ENCODE results near the gene TPSB2.

The TPSB2 gene

DNA sequence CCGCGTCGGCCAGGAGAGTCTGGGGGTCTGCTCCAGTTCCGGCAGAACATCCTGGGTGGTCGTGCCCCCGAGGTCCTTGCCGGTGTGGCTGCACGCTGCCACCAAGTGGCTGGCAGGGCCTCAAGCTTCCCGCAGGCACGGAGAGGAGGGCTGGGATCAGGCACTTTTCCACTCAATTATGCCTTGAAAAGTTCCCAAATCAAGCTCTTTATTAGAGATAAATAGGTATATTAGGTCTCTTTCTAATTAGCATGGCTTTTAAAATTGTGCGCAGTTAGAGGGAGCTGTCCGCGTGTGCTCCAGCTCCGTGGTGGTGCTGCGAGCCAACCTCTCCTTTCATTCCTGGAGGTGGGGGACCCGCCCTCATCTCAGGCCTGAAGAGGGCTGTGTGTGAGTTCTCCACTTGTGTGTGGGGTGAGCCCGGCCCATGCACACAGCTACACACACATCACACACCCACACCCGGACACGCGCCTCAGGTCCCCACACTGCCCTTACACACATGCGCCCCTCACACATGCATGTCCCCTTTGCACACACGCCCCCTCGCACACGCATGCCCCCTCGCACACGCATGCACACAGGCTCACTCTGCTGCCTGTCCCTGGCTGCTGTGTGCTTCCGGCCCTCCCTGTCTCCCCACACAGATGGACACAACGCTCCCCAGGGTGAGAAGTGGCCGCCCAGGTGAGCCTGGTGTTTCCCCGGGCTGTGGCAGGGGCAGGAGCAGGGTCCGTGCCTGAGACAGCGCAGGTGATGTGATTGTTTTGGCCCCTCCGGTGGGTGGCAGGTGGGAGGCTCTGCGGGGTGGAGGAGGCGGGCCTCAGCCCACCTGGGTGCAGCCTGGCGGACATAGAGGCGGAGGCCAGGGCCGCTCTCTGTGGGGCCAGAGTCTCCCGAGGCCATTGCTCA lies 48.3 kb downstream of the TPSB2 start:
- TF ChIP-seq, protein P1, sequence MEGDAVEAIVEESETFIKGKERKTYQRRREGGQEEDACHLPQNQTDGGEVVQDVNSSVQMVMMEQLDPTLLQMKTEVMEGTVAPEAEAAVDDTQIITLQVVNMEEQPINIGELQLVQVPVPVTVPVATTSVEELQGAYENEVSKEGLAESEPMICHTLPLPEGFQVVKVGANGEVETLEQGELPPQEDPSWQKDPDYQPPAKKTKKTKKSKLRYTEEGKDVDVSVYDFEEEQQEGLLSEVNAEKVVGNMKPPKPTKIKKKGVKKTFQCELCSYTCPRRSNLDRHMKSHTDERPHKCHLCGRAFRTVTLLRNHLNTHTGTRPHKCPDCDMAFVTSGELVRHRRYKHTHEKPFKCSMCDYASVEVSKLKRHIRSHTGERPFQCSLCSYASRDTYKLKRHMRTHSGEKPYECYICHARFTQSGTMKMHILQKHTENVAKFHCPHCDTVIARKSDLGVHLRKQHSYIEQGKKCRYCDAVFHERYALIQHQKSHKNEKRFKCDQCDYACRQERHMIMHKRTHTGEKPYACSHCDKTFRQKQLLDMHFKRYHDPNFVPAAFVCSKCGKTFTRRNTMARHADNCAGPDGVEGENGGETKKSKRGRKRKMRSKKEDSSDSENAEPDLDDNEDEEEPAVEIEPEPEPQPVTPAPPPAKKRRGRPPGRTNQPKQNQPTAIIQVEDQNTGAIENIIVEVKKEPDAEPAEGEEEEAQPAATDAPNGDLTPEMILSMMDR (IDR thresholded peaks at IDR 0.05): 0 out of 2 replicates have a peak, but pooled peaks have one; percentile 8
- TF ChIP-seq ZFX (IDR thresholded peaks at IDR 0.05; ENCODE audit: borderline replicate concordance): no peak
- H3K27ac ChIP-seq: no peak overlapping the region

DNA sequence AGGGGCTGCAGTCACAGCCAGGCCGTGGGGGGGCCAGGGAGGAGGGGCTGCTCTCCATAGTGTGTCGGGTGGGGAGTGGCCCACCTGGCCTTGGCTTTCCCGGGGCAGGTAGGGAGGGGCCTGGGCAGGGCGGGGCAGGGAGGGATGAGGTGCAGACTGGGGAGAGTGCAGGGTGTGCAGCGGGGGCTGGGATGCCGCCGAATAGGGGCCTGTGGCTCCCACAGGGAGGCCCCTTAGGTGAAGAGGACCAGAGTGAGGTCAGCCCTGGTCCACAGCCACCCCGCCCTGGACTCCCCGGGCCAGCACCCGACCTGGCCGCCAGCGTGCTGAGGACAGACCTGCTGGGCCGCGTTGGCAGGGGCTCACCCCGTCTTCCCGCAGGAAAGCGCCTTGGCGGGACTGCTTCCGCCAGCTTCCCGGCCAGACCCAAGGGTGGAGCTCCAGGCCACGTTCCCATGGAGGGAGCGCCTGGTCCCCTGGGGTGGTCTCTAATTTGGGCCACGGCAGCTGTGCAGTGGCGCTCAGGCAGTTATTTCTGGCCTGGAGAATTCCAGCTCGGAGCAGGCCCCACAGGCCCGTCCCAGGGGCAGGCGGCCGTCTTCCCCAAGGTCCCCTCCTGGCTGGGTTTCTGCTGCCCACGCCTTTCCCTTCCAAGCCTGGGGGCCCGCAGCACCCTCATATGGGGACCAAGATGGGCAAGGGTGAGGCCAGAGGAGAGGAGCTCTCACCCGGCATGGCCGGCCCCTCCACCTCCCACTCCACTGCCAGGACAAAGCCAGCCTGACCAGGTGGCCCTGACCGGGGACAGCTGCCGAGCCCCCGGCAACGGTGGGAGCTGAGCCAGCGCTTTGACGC lies 49.2 kb downstream of the TPSB2 start:
- TF ChIP-seq ZFX (IDR thresholded peaks at IDR 0.05; ENCODE audit: borderline replicate concordance): no peak
- TF ChIP-seq, protein P1 (IDR thresholded peaks at IDR 0.05): no peak
- H3K27ac ChIP-seq: no peak overlapping the region
